ENCODE measurements around the gene EEFSEC. TPM values are rescaled to one million over a fixed set of nuclear protein-coding genes. Genes with fewer than 3 reads are reported as not detected.
A peak's percentile ranks its signal among the peaks of the same experiment; 100 is the strongest.

EEFSEC gene
- polyA plus RNA-seq, 1 experiment = 16.3 TPM

- no peak for TF ChIP-seq CTCF (IDR thresholded peaks at IDR 0.05; ENCODE audit: insufficient read depth, low read depth, low read length)
- Histone ChIP-seq H3K36me3 (ENCODE audit: control insufficient read depth, insufficient read depth, low read length) (no peaks in the 10 kb centered on the region), H3K27me3 (ENCODE audit: control insufficient read depth, insufficient read depth, low read length) (no peaks in the 10 kb centered on the region), H3K4me3 (ENCODE audit: low read depth, low read length) (no peak overlapping the region)
- POLR2A ChIA-PET = no interaction called here
- CTCF ChIA-PET = interaction anchor here (0.6 to 1.2 kb wide), 2 partner anchors 13 to 256 kb away, joined by 3 to 4 read pairs; no protein-coding TSS in a partner anchor
- no peak for DNase-seq (ENCODE audit: low read depth)
These were observed 199.0 kb downstream of the EEFSEC start for GRCh38 chr3:128352326-128352725.

DNA sequence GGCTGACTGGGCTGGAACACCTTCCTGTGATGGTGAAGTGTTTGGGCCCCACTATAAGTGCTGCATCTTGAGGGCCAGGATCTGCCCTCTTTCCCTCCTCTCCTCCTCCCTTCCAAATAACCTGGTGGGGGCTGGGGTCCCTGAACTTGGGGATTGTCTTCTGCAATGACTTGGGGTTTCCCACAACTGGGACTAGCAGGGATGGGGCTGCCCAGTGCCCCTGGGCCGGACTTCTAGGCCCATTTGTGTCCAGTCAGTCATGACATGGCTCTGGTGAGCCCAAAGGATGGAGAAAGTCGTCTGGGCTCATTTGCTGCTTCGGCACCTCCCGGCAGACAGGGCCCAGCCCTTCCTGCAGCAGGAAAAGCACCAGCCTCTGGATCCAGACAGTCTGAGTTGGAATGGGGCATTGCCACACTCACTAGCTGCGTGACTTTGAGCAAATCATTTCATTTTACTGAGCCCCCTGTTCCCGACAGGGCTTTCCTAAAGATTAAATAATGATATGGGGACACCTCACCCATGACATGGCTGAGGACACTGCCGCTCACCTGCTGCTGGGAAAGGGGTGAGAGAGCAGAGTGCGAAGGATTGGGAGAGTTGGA lies 200.2 kb downstream of the EEFSEC start:
- ChIA-PET CTCF (no interaction called here), POLR2A (no interaction called here)
- no peak for DNase-seq (ENCODE audit: low read depth)
- no peaks in the 10 kb centered on the region for H3K36me3 ChIP-seq (ENCODE audit: control insufficient read depth, insufficient read depth, low read length)
- no peak overlapping the region for H3K4me3 ChIP-seq (ENCODE audit: low read depth, low read length)
- no peak for TF ChIP-seq CTCF (IDR thresholded peaks at IDR 0.05; ENCODE audit: insufficient read depth, low read depth, low read length)
- H3K27me3 ChIP-seq (ENCODE audit: control insufficient read depth, insufficient read depth, low read length) = no peaks in the 10 kb centered on the region

GRCh38 chr3:128353991-128354687 lies 200.9 kb downstream of the EEFSEC start:
- TF ChIP-seq CTCF (IDR thresholded peaks at IDR 0.05; ENCODE audit: insufficient read depth, low read depth, low read length) = no peak
- peak; percentile 11 for DNase-seq (ENCODE audit: low read depth)
- ChIA-PET POLR2A (no interaction called here), CTCF (interaction anchor here (1.2 kb wide), 1 partner anchor 10 kb away, joined by 3 read pairs; no protein-coding TSS in a partner anchor)
- Histone ChIP-seq H3K4me3 (ENCODE audit: low read depth, low read length) (no peak overlapping the region), H3K27me3 (ENCODE audit: control insufficient read depth, insufficient read depth, low read length) (no peaks in the 10 kb centered on the region), H3K36me3 (ENCODE audit: control insufficient read depth, insufficient read depth, low read length) (no peaks in the 10 kb centered on the region)

GRCh38 chr3:128354788-128355542 lies 201.7 kb downstream of the EEFSEC start:
- POLR2A ChIA-PET = no interaction called here
- no peaks in the 10 kb centered on the region for H3K36me3 ChIP-seq (ENCODE audit: control insufficient read depth, insufficient read depth, low read length)
- H3K27me3 ChIP-seq (ENCODE audit: control insufficient read depth, insufficient read depth, low read length) = no peaks in the 10 kb centered on the region
- TF ChIP-seq CTCF (IDR thresholded peaks at IDR 0.05; ENCODE audit: insufficient read depth, low read depth, low read length) = no peak
- DNase-seq (ENCODE audit: low read depth) = no peak
- CTCF ChIA-PET = interaction anchor here (0.7 to 2.3 kb wide), 3 partner anchors 11 to 128 kb away, joined by 3 to 7 read pairs (median 3); no protein-coding TSS in a partner anchor
- no peak overlapping the region for H3K4me3 ChIP-seq (ENCODE audit: low read depth, low read length)

DNA sequence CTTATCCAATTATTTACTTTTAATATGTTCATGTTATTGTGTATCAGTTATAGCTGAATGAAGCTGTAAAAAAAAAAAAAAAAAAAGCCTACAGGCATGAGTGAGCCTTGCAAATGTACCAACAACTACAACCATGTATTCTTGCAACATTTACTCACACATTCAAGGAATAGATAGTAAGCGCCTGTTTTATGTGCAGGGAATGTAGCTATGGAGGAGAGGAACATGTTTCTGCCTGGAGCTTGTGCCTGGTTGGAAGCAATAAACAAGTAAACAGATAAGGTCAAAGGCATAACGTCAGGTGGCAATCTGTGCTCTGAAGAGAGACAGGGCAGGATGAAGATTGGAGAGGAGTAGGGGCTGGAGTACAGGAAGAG lies 202.2 kb downstream of the EEFSEC start:
- H3K36me3 ChIP-seq (ENCODE audit: control insufficient read depth, insufficient read depth, low read length) = no peaks in the 10 kb centered on the region
- DNase-seq (ENCODE audit: low read depth) = no peak
- POLR2A ChIA-PET = no interaction called here
- no peak for TF ChIP-seq CTCF (IDR thresholded peaks at IDR 0.05; ENCODE audit: insufficient read depth, low read depth, low read length)
- H3K4me3 ChIP-seq (ENCODE audit: low read depth, low read length) = no peak overlapping the region
- CTCF ChIA-PET = interaction anchor here (0.7 to 2.3 kb wide), 2 partner anchors 46 to 129 kb away, joined by 3 to 7 read pairs; no protein-coding TSS in a partner anchor
- no peaks in the 10 kb centered on the region for H3K27me3 ChIP-seq (ENCODE audit: control insufficient read depth, insufficient read depth, low read length)

Measured in BJ (cell line).